ENCODE measurements around the gene ZFHX3. TPM values are rescaled to one million over a fixed set of nuclear protein-coding genes. Genes with fewer than 3 reads are reported as not detected.

Gene ZFHX3
- total and polyA plus RNA-seq, 2 donors from 2014 or later, result 2.3 to 29.3 TPM

DNA sequence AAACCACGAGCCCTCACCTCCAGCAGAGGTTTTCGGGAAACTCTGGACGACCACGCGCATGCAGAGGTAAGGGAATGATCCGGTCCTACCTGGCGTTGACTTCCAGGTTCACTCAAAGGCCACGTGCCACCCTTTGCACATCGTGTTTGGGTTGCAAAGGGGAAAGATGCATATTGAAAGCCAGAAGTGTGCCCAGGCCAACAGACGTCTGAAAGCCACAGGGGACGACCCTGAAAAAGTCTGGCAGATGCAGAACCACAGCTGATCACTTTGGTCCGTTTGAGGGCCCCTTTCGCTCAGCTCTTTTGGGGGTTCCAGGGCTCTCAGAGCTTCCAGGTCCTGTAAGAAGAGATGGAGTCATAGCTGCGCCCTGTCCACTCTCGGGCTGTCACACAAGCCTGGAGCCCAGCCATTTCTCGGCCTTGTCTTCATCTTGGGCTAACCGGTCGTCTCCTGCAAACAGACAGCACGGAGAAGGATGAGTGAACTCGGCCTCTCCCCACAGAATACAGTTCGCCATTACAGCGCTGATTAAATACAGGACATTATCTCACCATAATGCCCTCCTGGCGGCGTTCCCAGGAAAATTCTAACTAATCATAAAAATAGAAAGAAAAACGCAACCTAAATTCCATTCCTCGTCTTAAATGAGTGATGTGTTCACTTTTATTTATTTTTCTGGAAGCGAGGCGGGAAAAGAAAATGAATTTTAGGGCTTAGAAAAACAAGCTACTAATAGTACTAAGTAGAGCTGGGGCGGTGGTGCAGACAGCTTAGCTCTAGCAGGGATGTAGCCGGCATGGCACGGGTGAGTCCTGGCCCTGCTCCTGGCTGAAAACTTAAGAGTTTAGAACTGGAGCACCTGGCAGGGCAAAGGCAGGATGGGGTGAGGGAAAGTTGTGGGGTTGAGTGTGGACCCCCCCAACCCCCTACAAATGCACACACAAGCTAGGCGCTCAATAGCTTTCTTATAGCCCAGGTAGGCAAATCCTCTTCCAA, 45.5 kb upstream of the ZFHX3 start:
- DNase-seq, result peak in 2 of 5 donors; percentile 10 to 42
- Histone ChIP-seq H3K4me3 (ENCODE audit: low read length in 3 of 3) (no peak overlapping the region), H3K36me3 (ENCODE audit: control insufficient read depth in 2 of 3, insufficient read depth in 3 of 3, low read length in 3 of 3) (no peaks in the 10 kb centered on the region), H3K9me3 (ENCODE audit: control insufficient read depth in 2 of 3, insufficient read depth in 1 of 3, low read length in 3 of 3) (no peaks in the 10 kb centered on the region), H3K27me3 (ENCODE audit: control insufficient read depth, insufficient read depth, low read length) (no peaks in the 10 kb centered on the region), H3K4me1 (ENCODE audit: control insufficient read depth in 2 of 3, insufficient read depth in 2 of 3, low read depth in 1 of 3, low read length in 3 of 3) (peaks cover 0 to 2% (median 0%) of the 10 kb centered on the region in 3 donors), H3K27ac (ENCODE audit: low read depth in 2 of 2, low read length in 2 of 2) (peak overlapping the region; percentile 4 to 49), H3K9ac (ENCODE audit: low read length in 3 of 3) (no peak overlapping the region)
- no peak for FAIRE-seq
- intact Hi-C loops (cut with DNase I), result no loop called here
- TF ChIP-seq, protein P1, sequence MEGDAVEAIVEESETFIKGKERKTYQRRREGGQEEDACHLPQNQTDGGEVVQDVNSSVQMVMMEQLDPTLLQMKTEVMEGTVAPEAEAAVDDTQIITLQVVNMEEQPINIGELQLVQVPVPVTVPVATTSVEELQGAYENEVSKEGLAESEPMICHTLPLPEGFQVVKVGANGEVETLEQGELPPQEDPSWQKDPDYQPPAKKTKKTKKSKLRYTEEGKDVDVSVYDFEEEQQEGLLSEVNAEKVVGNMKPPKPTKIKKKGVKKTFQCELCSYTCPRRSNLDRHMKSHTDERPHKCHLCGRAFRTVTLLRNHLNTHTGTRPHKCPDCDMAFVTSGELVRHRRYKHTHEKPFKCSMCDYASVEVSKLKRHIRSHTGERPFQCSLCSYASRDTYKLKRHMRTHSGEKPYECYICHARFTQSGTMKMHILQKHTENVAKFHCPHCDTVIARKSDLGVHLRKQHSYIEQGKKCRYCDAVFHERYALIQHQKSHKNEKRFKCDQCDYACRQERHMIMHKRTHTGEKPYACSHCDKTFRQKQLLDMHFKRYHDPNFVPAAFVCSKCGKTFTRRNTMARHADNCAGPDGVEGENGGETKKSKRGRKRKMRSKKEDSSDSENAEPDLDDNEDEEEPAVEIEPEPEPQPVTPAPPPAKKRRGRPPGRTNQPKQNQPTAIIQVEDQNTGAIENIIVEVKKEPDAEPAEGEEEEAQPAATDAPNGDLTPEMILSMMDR (IDR thresholded peaks at IDR 0.05; ENCODE audit: borderline replicate concordance, extremely low read depth, insufficient read depth), result no peak

DNA sequence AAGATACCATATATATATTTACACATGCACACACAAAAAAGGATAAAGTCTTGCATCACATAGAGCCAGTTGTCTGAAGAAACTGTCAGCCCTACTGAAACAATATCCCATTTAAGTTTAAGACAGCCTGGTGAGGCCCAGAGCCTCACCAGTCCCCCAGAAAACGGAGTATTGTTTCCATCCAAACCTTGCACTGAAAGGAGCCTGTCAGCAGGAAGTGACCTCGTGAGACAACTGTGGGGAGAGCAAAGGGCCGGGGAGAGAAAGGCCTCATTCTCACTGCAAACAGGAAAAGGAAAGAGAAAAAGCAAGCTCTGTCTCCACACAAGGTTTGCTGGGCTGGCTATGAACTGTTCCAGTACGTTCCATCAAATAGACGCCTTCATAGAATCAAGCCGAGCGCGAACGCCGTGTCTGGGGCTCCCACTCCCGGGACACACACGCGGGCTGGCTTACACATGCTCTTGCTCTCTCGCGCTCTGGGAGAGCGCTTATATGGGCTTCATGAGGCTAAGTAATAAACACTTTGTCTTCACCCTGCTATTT, 44.4 kb upstream of the ZFHX3 start:
- no peak overlapping the region for H3K9ac ChIP-seq (ENCODE audit: low read length in 3 of 3)
- peak in 1 of 5 donors; percentile 18 for DNase-seq
- peak overlapping the region; percentile 29 to 65 for H3K27ac ChIP-seq (ENCODE audit: low read depth in 2 of 2, low read length in 2 of 2)
- intact Hi-C loops (cut with DNase I), result no loop called here
- no peaks in the 10 kb centered on the region for H3K36me3 ChIP-seq (ENCODE audit: control insufficient read depth in 2 of 3, insufficient read depth in 3 of 3, low read length in 3 of 3)
- FAIRE-seq, result no peak
- no peaks in the 10 kb centered on the region for H3K27me3 ChIP-seq (ENCODE audit: control insufficient read depth, insufficient read depth, low read length)
- peaks cover 0 to 2% (median 0%) of the 10 kb centered on the region in 3 donors for H3K4me1 ChIP-seq (ENCODE audit: control insufficient read depth in 2 of 3, insufficient read depth in 2 of 3, low read depth in 1 of 3, low read length in 3 of 3)
- no peak overlapping the region for H3K4me3 ChIP-seq (ENCODE audit: low read length in 3 of 3)
- TF ChIP-seq, protein P1 (IDR thresholded peaks at IDR 0.05; ENCODE audit: borderline replicate concordance, extremely low read depth, insufficient read depth), result no peak
- no peaks in the 10 kb centered on the region for H3K9me3 ChIP-seq (ENCODE audit: control insufficient read depth in 2 of 3, insufficient read depth in 1 of 3, low read length in 3 of 3)

DNA sequence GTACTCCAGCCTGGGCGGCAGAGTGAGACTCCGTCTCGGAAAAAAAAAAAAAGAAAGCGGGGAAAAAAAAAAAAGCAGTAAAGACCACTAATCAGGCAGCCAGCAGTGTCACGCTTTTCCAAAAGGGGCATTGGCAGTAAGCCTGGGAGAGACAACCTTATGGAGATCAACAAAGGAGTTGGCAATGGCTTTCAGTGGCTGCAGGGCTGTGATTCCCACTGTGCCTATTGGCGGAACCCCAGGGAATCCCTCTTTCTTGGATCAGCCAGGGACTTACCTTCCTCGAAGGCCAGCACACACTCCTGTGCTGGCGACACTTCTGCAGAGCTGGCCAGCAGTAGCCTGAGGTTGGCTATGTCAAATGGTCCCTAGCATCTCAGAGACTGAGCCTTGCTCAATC, 43.2 kb upstream of the ZFHX3 start:
- no peaks in the 10 kb centered on the region for H3K9me3 ChIP-seq (ENCODE audit: control insufficient read depth in 2 of 3, insufficient read depth in 1 of 3, low read length in 3 of 3)
- TF ChIP-seq, protein P1 (IDR thresholded peaks at IDR 0.05; ENCODE audit: borderline replicate concordance, extremely low read depth, insufficient read depth), result no peak
- no peak for DNase-seq
- H3K27me3 ChIP-seq (ENCODE audit: control insufficient read depth, insufficient read depth, low read length), result no peaks in the 10 kb centered on the region
- peaks cover 0 to 2% (median 0%) of the 10 kb centered on the region in 3 donors for H3K4me1 ChIP-seq (ENCODE audit: control insufficient read depth in 2 of 3, insufficient read depth in 2 of 3, low read depth in 1 of 3, low read length in 3 of 3)
- intact Hi-C loops (cut with DNase I), result no loop called here
- H3K36me3 ChIP-seq (ENCODE audit: control insufficient read depth in 2 of 3, insufficient read depth in 3 of 3, low read length in 3 of 3), result no peaks in the 10 kb centered on the region
- FAIRE-seq, result no peak
- H3K4me3 ChIP-seq (ENCODE audit: low read length in 3 of 3), result no peak overlapping the region
- no peak overlapping the region for H3K27ac ChIP-seq (ENCODE audit: low read depth in 2 of 2, low read length in 2 of 2)
- H3K9ac ChIP-seq (ENCODE audit: low read length in 3 of 3), result no peak overlapping the region

Data from kidney (tissue), 14 donors.